GM13977 (cell line): ENCODE data around the gene P3H2.

Experiments
- DNase-seq: peaks from one replicate; pipeline ENCODE4 v3.0.0; 2012; ENCODE audit warnings: low spot score
- in situ Hi-C: fragments of 300-500 bp; cut with MboI; formaldehyde crosslinking; loops from one replicate; pipeline ENCODE4 v1.12.0; 2022; ENCODE audit warnings: low sequenced_read_pairs, low pct_unique_long_range_greater_than_20kb, mixed read lengths, inconsistent platforms; ENCODE audit not compliant: unreplicated experiment
- TF ChIP-seq, protein P1 (sequence below): IDR thresholded peaks from 2 replicates; pipeline ENCODE4 v1.5.1; 2012; ENCODE audit warnings: mild to moderate bottlenecking, control low read depth; ENCODE audit not compliant: insufficient read depth; ENCODE audit errors: extremely low read depth, missing control alignments

P3H2 gene

DNA sequence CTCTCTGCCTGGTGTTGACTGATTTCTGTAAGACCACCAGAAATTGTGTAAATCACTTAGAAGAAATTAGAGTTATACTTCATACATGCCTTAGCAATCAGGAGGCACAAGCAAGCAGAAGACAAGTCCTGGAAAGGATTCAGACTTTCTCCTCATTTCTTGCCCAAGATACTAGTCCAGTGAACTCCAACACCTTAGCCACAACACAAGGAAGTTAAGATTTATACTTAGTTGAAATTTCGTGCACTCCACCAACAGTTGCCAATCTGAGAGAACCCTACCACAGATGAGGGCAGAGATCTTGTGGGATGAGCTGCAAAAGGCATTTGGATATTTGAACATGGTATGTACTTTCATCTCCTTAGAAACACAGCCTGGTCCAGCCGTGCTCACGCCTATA, 2.3 kb downstream of the P3H2 start:
- DNase-seq, result no peak
- in situ Hi-C loops, result no loop called here
- TF ChIP-seq, protein P1, sequence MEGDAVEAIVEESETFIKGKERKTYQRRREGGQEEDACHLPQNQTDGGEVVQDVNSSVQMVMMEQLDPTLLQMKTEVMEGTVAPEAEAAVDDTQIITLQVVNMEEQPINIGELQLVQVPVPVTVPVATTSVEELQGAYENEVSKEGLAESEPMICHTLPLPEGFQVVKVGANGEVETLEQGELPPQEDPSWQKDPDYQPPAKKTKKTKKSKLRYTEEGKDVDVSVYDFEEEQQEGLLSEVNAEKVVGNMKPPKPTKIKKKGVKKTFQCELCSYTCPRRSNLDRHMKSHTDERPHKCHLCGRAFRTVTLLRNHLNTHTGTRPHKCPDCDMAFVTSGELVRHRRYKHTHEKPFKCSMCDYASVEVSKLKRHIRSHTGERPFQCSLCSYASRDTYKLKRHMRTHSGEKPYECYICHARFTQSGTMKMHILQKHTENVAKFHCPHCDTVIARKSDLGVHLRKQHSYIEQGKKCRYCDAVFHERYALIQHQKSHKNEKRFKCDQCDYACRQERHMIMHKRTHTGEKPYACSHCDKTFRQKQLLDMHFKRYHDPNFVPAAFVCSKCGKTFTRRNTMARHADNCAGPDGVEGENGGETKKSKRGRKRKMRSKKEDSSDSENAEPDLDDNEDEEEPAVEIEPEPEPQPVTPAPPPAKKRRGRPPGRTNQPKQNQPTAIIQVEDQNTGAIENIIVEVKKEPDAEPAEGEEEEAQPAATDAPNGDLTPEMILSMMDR, result no peak

DNA sequence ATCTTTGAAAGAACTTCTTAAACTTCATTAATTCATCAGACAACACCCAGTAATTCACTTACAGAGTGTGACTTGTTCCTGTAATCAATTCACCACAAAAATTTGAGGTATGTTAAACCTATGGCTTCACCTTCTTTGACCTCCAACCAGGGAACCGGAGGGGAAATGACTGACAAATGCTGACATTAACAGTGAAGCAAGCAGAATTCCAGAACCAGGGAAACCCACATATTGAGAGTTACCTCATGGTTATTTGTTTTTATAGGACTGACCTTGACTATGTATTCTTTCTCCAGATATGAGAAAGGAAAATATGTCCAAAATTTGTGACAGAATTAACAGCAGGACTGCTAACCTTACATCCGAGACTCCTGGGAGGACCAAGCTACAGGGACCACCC, 2.7 kb downstream of the P3H2 start:
- TF ChIP-seq, protein P1, result no peak
- no peak for DNase-seq
- in situ Hi-C loops, result no loop called here

DNA sequence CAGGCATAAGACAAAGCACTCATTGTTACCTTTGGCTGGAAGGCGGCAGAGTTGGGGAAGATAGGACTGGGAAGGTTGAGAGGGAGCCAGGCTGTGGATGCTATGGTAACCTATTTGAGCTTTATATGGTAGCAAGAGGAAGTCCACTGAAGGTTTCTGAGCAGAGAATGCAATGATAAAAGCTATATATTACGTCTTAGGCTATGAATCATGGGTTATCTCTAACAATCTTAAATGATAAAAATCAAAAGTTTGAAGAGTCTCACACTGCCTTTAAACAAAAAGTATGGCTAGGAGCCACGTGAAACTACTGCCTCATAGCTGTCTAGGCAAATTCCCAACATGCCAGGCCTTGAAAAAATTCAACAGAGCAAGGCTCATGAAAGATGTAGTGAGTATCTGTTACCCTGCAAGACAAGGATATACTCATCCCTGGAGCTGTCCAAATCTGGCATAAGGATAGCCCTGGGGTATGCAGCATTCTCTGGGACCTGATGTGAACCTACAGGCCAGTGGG, 4.1 kb downstream of the P3H2 start:
- in situ Hi-C loops, result no loop called here
- no peak for DNase-seq
- TF ChIP-seq, protein P1, result no peak

DNA sequence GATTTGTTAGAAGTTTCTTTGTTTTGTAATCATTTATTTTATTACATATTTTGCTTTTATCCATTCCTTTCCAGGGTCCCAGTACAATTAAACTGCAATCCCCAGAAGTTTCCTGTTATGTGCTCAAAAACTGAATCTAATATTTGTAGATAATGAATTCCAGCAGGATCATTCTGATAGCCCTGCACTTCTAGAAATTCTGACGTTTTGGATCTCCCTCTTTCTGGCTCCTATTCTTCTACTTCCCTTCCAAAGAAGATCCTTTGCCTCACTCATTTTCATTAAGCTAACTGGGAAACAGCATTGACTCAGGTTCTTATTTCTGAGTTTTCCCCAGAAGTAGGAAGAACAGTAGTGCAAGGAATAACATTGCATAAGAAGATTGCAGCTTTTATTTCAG, 9.9 kb downstream of the P3H2 start:
- TF ChIP-seq, protein P1, result no peak
- in situ Hi-C loops, result no loop called here
- DNase-seq, result no peak

DNA sequence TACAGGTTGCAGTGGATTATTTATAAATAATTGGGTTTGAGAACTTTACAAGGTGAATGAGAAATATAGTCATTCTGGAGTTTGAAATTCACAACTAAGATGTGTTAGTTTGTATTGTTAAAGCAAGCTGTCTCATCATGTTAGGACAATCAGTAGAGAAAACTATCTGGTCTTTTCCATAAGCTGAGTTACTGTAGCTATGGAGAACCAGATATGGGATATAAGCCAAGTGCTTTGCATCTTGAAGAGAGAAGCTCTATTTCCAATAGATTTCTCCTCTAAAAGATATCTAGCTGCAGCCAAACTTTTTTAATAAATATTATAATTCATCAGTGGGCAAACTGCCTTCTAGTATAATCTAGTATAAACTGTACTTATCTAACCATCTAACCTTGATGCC, 11.3 kb downstream of the P3H2 start:
- TF ChIP-seq, protein P1, result no peak
- in situ Hi-C loops, result no loop called here
- no peak for DNase-seq

DNA sequence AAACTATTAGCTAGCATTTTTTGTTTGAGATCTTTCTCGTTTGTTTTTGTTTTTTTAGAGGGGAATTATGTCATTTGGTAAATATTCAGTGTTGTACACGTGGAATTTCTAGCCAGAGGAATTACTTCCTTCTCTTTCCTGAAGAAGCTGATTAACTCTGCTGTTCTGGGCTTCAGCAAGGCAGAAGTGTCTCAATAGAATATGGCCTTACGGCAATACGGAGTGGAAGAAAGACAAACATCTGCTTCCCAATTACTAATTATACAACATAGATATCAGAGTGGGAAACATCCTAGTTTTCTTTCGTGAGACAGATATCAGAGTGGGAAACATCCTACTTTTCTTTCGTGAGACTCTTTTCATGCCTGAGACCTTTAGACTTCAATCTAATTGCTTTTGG, 11.9 kb downstream of the P3H2 start:
- TF ChIP-seq, protein P1, result no peak
- no peak for DNase-seq
- in situ Hi-C loops, result no loop called here

DNA sequence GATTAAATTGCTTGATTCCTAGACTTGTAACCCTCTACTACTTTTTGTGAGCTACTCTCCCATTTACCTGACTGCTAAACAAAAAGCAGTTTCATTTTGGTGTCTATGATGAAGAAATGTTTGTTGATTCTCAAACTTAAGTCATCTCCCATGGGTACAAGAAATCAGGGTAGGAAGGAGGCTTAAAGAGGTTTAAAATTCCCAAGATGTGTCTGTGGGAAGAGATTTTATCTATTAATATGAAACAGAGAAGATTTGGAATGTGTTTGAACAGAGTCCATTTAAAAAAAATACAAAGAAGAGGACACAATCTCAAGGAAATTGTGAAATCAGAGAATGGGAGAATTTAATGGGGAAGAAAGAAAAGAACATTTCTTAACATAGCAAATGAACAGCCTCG, 14.8 kb downstream of the P3H2 start:
- TF ChIP-seq, protein P1, result no peak
- in situ Hi-C loops, result no loop called here
- DNase-seq, result no peak
